Stimulated activated CD8-positive, alpha-beta memory T cell treated with anti-CD3 and anti-CD28 coated beads, Interleukin-15, amount 100 ng/mL, for 1 hour (primary cell): ENCODE measurements around the gene RBM15B.
"Not testable (repeated sequence)": the region's sequence is repeated elsewhere in the genome, so short reads cannot be mapped to it uniquely, and the experiment has no call there.

Experiments used
- DNase-seq: peaks from one replicate; pipeline ENCODE4 v3.0.0-alpha.2; 2020; ENCODE audit warnings: low read depth

The RBM15B gene, protein sequence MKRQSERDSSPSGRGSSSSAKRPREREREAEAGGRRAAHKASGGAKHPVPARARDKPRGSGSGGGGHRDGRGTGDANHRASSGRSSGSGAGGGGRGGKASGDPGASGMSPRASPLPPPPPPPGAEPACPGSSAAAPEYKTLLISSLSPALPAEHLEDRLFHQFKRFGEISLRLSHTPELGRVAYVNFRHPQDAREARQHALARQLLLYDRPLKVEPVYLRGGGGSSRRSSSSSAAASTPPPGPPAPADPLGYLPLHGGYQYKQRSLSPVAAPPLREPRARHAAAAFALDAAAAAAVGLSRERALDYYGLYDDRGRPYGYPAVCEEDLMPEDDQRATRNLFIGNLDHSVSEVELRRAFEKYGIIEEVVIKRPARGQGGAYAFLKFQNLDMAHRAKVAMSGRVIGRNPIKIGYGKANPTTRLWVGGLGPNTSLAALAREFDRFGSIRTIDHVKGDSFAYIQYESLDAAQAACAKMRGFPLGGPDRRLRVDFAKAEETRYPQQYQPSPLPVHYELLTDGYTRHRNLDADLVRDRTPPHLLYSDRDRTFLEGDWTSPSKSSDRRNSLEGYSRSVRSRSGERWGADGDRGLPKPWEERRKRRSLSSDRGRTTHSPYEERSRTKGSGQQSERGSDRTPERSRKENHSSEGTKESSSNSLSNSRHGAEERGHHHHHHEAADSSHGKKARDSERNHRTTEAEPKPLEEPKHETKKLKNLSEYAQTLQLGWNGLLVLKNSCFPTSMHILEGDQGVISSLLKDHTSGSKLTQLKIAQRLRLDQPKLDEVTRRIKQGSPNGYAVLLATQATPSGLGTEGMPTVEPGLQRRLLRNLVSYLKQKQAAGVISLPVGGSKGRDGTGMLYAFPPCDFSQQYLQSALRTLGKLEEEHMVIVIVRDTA

GRCh38 chr3:51391075-51391565, at the start of gene RBM15B:
RBM15B (plus strand) TSS chr3:51391285; CDS start chr3:51391400, 115 bp downstream.
- peak; percentile 90 for DNase-seq

- DNase-seq: no peak
Observed at GRCh38 chr3:51343918-51344687, 47.0 kb upstream of the RBM15B start.

DNA sequence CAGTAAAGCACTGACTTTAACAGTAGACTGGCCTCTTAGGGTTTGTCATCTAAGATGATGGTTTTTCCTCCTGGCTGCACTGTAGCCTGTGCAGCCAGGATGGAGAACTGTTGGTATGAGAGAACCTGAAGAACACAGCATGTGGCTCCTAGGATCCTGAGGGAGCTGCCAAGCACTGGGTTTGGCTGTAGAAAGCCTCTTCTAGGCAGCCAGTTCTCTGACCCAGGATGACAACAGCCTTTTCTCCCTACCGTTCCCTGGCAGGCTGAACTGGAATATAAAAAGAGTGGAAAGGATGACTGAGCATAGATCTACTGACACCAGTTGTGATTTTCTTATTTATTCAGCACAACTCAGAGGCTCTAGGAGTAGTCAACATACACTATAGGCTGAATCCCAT, 40.3 kb upstream of the RBM15B start:
- no peak for DNase-seq

DNA sequence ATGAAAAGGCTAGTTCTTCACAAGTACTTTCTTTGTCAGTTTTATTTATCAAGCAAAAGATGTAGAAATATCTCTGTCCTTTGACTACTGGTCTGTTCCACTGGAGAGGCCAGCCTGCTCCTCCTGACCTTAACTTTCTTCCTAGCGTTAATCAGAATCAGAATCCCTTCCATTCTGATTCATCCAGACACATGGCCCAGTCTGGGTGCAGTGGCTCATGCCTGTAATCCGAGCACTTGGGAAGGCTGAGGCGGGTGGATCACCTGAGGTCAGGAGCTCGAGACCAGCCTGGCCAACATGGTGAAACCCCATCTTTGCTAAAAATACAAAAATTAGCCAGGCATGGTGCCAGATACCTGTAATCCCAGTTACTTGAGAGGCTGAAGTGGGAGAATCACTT, 38.0 kb upstream of the RBM15B start:
- no peak for DNase-seq

DNA sequence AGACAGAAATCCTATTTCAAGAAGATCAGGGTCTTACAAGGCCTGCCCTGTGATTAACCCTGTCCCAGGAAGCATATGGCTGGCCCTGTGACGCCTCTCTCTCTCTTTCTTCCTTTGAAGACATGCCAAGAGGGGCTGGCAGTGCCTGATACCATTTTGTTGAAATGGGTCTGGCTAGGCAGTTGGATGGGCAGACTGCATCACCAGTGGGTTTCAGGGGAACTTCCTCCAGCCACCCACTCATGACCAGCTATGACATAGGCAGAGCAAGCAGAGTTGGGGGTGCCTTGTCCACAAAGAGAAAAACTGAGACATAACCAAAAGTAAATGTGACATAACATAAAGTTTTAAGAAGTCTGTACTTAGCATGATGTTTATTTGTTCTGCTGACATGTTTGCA, 37.4 kb upstream of the RBM15B start:
- DNase-seq: no peak

GRCh38 chr3:51354172-51354571, 36.9 kb upstream of the RBM15B start:
- DNase-seq: no peak

GRCh38 chr3:51354731-51355615, 36.1 kb upstream of the RBM15B start:
- no peak for DNase-seq

- DNase-seq: no peak
Observed at GRCh38 chr3:51355891-51356578, 35.0 kb upstream of the RBM15B start.

GRCh38 chr3:51357856-51358255, 33.2 kb upstream of the RBM15B start:
- DNase-seq: no peak

GRCh38 chr3:51358981-51359380, 32.1 kb upstream of the RBM15B start:
- no peak for DNase-seq

DNA sequence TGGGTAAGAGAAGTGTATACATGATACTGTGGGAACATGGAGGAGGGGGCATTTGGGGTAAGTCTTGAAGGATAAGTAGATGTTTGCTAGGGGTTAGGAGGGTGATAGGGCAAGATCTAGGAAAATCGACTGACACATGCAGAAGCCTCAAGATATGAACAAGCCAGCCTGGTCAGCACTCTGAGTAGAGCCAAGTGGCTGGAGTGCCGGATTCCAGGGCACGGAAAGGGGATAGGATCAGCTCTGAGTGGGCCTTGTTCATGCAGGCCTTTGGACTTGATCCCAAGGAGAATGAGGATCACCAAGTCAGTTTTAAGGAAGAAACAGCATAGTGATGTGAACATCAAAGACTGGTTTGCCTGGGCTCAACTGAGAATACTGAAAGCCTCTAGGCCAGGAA, 30.3 kb upstream of the RBM15B start:
- no peak for DNase-seq

DNA sequence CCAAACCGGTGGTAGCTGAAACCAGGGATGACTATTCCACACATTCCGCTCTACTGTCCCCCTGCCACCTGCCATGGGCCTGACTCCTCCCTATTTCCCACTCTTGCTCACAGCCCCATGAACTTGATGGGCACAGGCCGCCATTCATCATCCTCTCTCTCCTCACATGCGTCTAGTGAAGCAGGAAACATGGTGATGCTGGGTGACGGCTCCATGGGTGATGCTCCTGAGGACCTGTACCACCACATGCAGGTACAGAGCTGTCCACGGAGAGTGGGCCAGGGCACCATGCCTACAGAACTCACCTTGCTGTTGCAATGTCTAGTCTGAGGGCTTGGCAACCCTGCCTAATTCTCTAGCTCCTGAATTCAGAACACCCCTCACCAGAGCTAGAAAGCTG, 29.3 kb upstream of the RBM15B start:
- DNase-seq: no peak

DNA sequence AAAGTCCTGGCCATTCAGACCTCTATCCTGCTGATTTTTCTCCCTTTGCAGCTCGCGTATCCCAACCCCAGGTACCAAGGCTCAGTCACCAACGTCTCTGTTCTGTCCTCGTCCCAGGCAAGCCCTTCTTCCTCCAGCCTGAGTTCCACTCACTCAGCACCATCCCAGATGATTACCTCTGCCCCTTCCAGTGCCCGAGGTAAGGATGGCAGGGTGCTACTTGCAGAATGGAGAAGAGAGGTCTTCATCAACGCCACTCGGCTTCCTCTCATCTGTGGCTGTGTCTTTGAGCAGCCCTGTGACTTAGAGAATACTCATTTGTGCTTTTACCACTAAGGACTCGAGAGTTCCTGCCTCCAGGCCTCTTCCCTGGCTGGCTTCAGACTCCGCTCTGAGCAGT, 28.6 kb upstream of the RBM15B start:
- no peak for DNase-seq

GRCh38 chr3:51368276-51368675, 22.8 kb upstream of the RBM15B start:
- DNase-seq: not testable (repeated sequence)

- DNase-seq: peak; percentile 35
Observed at GRCh38 chr3:51371943-51372557, 19.0 kb upstream of the RBM15B start.

DNA sequence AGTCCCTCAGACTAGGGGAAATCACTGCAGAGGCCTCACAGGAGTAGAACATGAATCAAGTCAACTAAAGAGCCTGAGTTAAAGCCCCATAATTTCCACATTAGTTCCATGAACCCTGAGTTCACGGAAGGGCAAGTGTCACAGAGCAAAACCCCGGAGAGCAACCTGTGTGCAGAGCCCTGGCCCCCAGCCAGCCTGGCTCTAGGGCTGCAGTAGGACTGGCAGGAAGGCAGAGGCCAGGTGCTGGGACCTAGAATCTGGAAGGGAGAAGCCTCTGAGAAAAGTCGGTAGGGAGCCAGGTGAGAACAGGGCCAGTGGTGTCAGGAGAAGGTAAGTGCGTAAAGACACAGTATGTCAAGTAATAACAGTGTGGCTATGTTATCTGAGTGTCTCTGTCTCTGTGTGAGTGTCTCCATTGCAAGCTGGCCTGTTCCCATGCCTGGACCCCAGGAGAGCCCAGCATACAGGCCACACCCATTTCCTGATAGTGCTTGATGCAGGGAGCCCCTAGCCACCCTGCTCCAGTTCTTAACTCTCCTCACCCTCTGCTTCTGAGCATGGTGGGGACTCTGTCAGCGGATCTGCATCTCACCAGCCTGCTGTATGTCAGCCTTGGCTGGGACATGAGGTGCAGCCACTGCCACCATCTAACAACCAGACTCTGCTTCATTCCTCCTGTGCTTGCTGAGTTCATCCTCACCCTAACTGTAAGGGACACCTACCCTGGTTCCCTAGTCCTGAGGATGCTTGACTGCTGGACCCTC, 17.2 kb upstream of the RBM15B start:
- no peak for DNase-seq

DNA sequence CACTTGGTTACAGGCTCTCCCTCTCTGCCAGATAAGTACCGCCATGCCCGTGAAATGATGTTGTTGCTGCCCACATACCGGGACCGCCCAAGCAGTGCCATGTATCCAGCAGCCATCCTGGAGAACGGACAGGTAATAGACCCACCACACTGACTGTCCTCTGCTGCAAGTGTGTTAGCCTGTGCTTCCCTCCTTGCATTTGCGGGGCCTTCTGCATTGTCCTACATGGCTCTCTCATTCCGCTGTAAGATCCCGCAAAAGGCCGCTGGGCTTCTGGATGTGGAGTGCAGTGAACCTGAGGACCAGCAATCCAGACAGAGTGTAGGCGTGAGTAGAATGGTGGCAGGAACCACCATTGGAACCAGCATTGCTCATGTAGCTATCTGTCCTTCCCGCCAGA, 16.6 kb upstream of the RBM15B start:
- DNase-seq: no peak

- no peak for DNase-seq
Observed at GRCh38 chr3:51375136-51375535, 15.9 kb upstream of the RBM15B start.

GRCh38 chr3:51375571-51375970, 15.5 kb upstream of the RBM15B start:
- no peak for DNase-seq
